Measurements from ENCODE around the gene NUCKS1. TPM values are rescaled to one million over a fixed set of nuclear protein-coding genes. Genes with fewer than 3 reads are reported as not detected.

NUCKS1 gene
- total RNA-seq, 1 experiment from 2014 or later = 101 TPM

DNA sequence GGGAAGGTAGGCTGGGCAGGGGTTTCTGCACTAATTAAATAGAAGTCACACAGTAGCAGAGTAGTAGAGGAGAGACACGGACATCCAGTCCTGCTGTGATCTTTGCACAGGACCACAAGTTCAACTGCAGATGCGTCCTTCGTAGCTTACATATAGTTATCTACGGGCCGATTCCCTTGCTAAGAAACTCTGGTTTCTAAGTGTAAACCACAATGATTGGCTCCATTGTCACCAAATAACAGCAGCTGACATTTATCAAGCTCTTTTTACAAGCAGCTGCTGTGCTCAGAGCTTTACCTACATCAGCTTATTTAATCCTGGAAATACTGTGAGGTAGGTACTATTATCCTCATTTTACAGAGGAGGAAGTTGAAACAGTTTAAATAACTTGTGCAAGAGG, 72.8 kb downstream of the NUCKS1 start:
- H3F3A ChIP-seq (ENCODE audit: low read length, unreplicated experiment) = no peaks in the 10 kb centered on the region
- no peak overlapping the region for H3K4me3 ChIP-seq (ENCODE audit: low read length)
- no TSS peak for BruUV-seq (replicated peaks)
- no peak overlapping the region for H2AFZ ChIP-seq (ENCODE audit: low read length)
- TF ChIP-seq, protein P1, sequence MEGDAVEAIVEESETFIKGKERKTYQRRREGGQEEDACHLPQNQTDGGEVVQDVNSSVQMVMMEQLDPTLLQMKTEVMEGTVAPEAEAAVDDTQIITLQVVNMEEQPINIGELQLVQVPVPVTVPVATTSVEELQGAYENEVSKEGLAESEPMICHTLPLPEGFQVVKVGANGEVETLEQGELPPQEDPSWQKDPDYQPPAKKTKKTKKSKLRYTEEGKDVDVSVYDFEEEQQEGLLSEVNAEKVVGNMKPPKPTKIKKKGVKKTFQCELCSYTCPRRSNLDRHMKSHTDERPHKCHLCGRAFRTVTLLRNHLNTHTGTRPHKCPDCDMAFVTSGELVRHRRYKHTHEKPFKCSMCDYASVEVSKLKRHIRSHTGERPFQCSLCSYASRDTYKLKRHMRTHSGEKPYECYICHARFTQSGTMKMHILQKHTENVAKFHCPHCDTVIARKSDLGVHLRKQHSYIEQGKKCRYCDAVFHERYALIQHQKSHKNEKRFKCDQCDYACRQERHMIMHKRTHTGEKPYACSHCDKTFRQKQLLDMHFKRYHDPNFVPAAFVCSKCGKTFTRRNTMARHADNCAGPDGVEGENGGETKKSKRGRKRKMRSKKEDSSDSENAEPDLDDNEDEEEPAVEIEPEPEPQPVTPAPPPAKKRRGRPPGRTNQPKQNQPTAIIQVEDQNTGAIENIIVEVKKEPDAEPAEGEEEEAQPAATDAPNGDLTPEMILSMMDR (conservative IDR thresholded peaks at IDR 0.05; ENCODE audit: low read depth, low read length) = no peak
- TF ChIP-seq EZH2phosphoT487 (IDR thresholded peaks at IDR 0.05; ENCODE audit: borderline replicate concordance, low read length) = no peak
- H3K79me2 ChIP-seq (ENCODE audit: low read length) = peaks cover 47% of the 10 kb centered on the region
- no peaks in the 10 kb centered on the region for H3K9me3 ChIP-seq (ENCODE audit: low read length)
- ChIA-PET POLR2A (ENCODE audit: unreplicated experiment) (no interaction called here), CTCF (interaction anchor here (0.6 to 0.9 kb wide), 2 partner anchors 20 to 81 kb away, joined by 5 to 8 read pairs; no protein-coding TSS in a partner anchor)
- H4K20me1 ChIP-seq (ENCODE audit: low read length) = no peaks in the 10 kb centered on the region
- H3K27ac ChIP-seq (ENCODE audit: low read length) = no peak overlapping the region
- peaks cover 33% of the 10 kb centered on the region for H3K4me1 ChIP-seq (ENCODE audit: insufficient read depth, low read length)
- ATAC-seq (no peak), DNase-seq (no peak)
- no peak overlapping the region for H3K4me2 ChIP-seq (ENCODE audit: low read length)
- H3K27me3 ChIP-seq (ENCODE audit: low read length) = no peaks in the 10 kb centered on the region
- no peaks in the 10 kb centered on the region for H3K9me2 ChIP-seq (replicated peaks; ENCODE audit: low read length)
- no peak overlapping the region for H3K9ac ChIP-seq (ENCODE audit: low read length)
- intact Hi-C loops (cut with micrococcal nuclease) = no loop called here
- H3K36me3 ChIP-seq (ENCODE audit: low read depth, low read length) = no peaks in the 10 kb centered on the region

- intact Hi-C loops (cut with micrococcal nuclease) = no loop called here
- DNase-seq (no peak), ATAC-seq (no peak)
- Histone ChIP-seq H3K27ac (ENCODE audit: low read length) (no peak overlapping the region), H3K9ac (ENCODE audit: low read length) (no peak overlapping the region), H3K79me2 (ENCODE audit: low read length) (peaks cover 47% of the 10 kb centered on the region), H3K4me3 (ENCODE audit: low read length) (no peak overlapping the region), H2AFZ (ENCODE audit: low read length) (no peak overlapping the region), H3K36me3 (ENCODE audit: low read depth, low read length) (no peaks in the 10 kb centered on the region), H3K9me3 (ENCODE audit: low read length) (no peaks in the 10 kb centered on the region), H3K9me2 (replicated peaks; ENCODE audit: low read length) (no peaks in the 10 kb centered on the region), H3K4me1 (ENCODE audit: insufficient read depth, low read length) (peaks cover 36% of the 10 kb centered on the region), H3K4me2 (ENCODE audit: low read length) (no peak overlapping the region), H3K27me3 (ENCODE audit: low read length) (no peaks in the 10 kb centered on the region), H4K20me1 (ENCODE audit: low read length) (no peaks in the 10 kb centered on the region), H3F3A (ENCODE audit: low read length, unreplicated experiment) (no peaks in the 10 kb centered on the region)
- no TSS peak for BruUV-seq (replicated peaks)
- TF ChIP-seq EZH2phosphoT487 (IDR thresholded peaks at IDR 0.05; ENCODE audit: borderline replicate concordance, low read length) = no peak
- TF ChIP-seq, protein P1 (conservative IDR thresholded peaks at IDR 0.05; ENCODE audit: low read depth, low read length) = no peak
- TF ChIP-seq EZH2 (IDR thresholded peaks at IDR 0.05; ENCODE audit: low read length, unreplicated experiment) = no peak
- ChIA-PET POLR2A (ENCODE audit: unreplicated experiment) (no interaction called here), CTCF (interaction anchor here (0.9 kb wide), 1 partner anchor 19 kb away, joined by 8 read pairs; no protein-coding TSS in a partner anchor)
Measured at GRCh38 chr1:205676597-205676996, 73.4 kb downstream of the NUCKS1 start.

DNA sequence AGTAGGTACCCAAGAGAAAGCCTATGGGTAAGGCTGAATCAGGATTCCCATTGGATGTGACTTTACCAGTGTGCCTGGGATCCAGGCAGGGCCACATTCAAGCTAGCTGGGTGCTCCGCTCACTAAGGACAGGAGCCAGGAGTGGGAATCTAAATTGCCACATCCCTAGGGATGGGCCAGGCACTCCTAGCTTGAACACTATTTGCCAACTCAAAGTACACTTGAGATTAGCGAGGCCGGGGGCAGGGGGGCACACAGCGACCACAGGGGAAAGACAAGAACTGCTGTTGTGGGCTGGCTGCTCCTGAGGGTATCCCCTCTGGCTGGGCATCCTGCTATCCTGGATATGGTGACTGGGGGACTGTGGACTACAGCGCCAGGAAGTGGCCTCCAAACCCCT, 74.0 kb downstream of the NUCKS1 start:
- intact Hi-C loops (cut with micrococcal nuclease) = no loop called here
- Histone ChIP-seq H3K27ac (ENCODE audit: low read length) (no peak overlapping the region), H3F3A (ENCODE audit: low read length, unreplicated experiment) (no peaks in the 10 kb centered on the region), H2AFZ (ENCODE audit: low read length) (no peak overlapping the region), H3K4me1 (ENCODE audit: insufficient read depth, low read length) (peaks cover 30% of the 10 kb centered on the region), H3K4me2 (ENCODE audit: low read length) (no peak overlapping the region), H4K20me1 (ENCODE audit: low read length) (no peaks in the 10 kb centered on the region), H3K9me3 (ENCODE audit: low read length) (no peaks in the 10 kb centered on the region), H3K36me3 (ENCODE audit: low read depth, low read length) (no peaks in the 10 kb centered on the region), H3K9me2 (replicated peaks; ENCODE audit: low read length) (no peaks in the 10 kb centered on the region), H3K4me3 (ENCODE audit: low read length) (no peak overlapping the region), H3K9ac (ENCODE audit: low read length) (no peak overlapping the region), H3K79me2 (ENCODE audit: low read length) (peaks cover 51% of the 10 kb centered on the region), H3K27me3 (ENCODE audit: low read length) (no peaks in the 10 kb centered on the region)
- CTCF ChIA-PET = no interaction called here
- TF ChIP-seq, protein P1 (conservative IDR thresholded peaks at IDR 0.05; ENCODE audit: low read depth, low read length) = no peak
- TF ChIP-seq EZH2phosphoT487 (IDR thresholded peaks at IDR 0.05; ENCODE audit: borderline replicate concordance, low read length) = no peak
- no peak for TF ChIP-seq EZH2 (IDR thresholded peaks at IDR 0.05; ENCODE audit: low read length, unreplicated experiment)
- DNase-seq = no peak
- BruUV-seq (replicated peaks) = no TSS peak
- no peak for ATAC-seq
- POLR2A ChIA-PET (ENCODE audit: unreplicated experiment) = no interaction called here

All from PC-3 (cell line).